Measurements from ENCODE around the gene CYP27C1. TPM values are rescaled to one million over a fixed set of nuclear protein-coding genes. Genes with fewer than 3 reads are reported as not detected.
A peak's percentile ranks its signal among the peaks of the same experiment; 100 is the strongest.

CYP27C1 gene
- total and polyA plus RNA-seq, 10 of the 15 experiments (the other 5 are each of a cell fraction or from before 2014, with no cell fraction given) = not detected

GRCh38 chr2:127134833-127135830 is 85.0 kb downstream of the CYP27C1 start:
- WGBS (ENCODE audit: insufficient coverage, insufficient replicate concordance, low lambda C conversion rate, missing lambda C conversion rate) = 27% methylated on average over 15 of the region's 15 CpGs
- no peaks in the 10 kb centered on the region for H3K27me3 ChIP-seq (replicated peaks in 1 of 2; ENCODE audit: control insufficient read depth in 2 of 2, insufficient read depth in 2 of 2, low read length in 1 of 2)
- intact Hi-C loops (cut with micrococcal nuclease; ENCODE audit: unreplicated experiment) (no loop called here), in situ Hi-C loops (cut with MboI) (no loop called here)
- peak overlapping the region; percentile 7; the same call in 1 of the 2 replicates for H2AFZ ChIP-seq (ENCODE audit: control insufficient read depth, low read depth, low read length)
- H3K9me3 ChIP-seq (replicated peaks; ENCODE audit: control insufficient read depth, insufficient read depth, low read length) = no peaks in the 10 kb centered on the region
- H3K27ac ChIP-seq (ENCODE audit: control insufficient read depth, insufficient read depth) = no peak overlapping the region
- H3K79me2 ChIP-seq (ENCODE audit: control insufficient read depth, insufficient read depth, low read length) = no peaks in the 10 kb centered on the region
- POLR2A ChIA-PET = interaction anchor here (0.5 kb wide), 1 partner anchor 19 kb away, joined by 5 read pairs; no protein-coding TSS in a partner anchor
- SMC1A ChIA-PET (ENCODE audit: uncharacterized antibody, unreplicated experiment) = interaction anchor here (0.9 kb wide), 1 partner anchor 19 kb away, joined by 3 read pairs; no protein-coding TSS in a partner anchor
- H3K36me3 ChIP-seq (ENCODE audit: control insufficient read depth in 2 of 2, insufficient read depth in 2 of 2, low read length in 1 of 2) = no peaks in the 10 kb centered on the region
- CTCF ChIA-PET = no interaction called here
- FAIRE-seq (no peak), DNase-seq (ENCODE audit: low read depth, low spot score) (no peak), ATAC-seq (peak; percentile 62)
- no peak overlapping the region for H3K9ac ChIP-seq (ENCODE audit: control insufficient read depth, insufficient read depth, low read length)
- RAD21 ChIA-PET (ENCODE audit: unreplicated experiment) = no interaction called here
- H3K4me3 ChIP-seq = no peak overlapping the region
- H4K20me1 ChIP-seq (ENCODE audit: control insufficient read depth, insufficient read depth) = no peaks in the 10 kb centered on the region
- H3K4me2 ChIP-seq (ENCODE audit: control insufficient read depth, insufficient read depth) = no peak overlapping the region
- H3K4me1 ChIP-seq (ENCODE audit: control insufficient read depth, insufficient read depth, low read length) = no peaks in the 10 kb centered on the region
- BruUV-seq (replicated peaks) = no TSS peak
- no peak for TF ChIP-seq TARDBP (IDR thresholded peaks at IDR 0.05; ENCODE audit: borderline replicate concordance)
- no peak for TF ChIP-seq TCF12 (IDR thresholded peaks at IDR 0.05; ENCODE audit: low read depth, low read length)
- no peak for TF ChIP-seq ESRRA (IDR thresholded peaks at IDR 0.05; ENCODE audit: low read length)
- TF ChIP-seq SPI1 (IDR thresholded peaks at IDR 0.05; ENCODE audit: borderline replicate concordance, insufficient read depth, low read depth, low read length) = no peak
- TF ChIP-seq POU2F2 (IDR thresholded peaks at IDR 0.05; ENCODE audit: borderline replicate concordance, low read depth, low read length) = no peak
- TF ChIP-seq HDAC6 (IDR thresholded peaks at IDR 0.05; ENCODE audit: unreplicated experiment) = no peak
- TF ChIP-seq BCLAF1 (IDR thresholded peaks at IDR 0.05) = no peak
- no peak for TF ChIP-seq ZNF687 (IDR thresholded peaks at IDR 0.05)
- no peak for TF ChIP-seq NR2C2 (IDR thresholded peaks at IDR 0.05; ENCODE audit: borderline replicate concordance, control insufficient read depth, insufficient read length, low read depth)
- TF ChIP-seq ZBTB4 (CRISPR knock-in tag; IDR thresholded peaks at IDR 0.05) = no peak
- TF ChIP-seq SRF (IDR thresholded peaks at IDR 0.05; ENCODE audit: low read depth in 2 of 2, low read length in 2 of 2) = no peak
